Measurements from ENCODE around the gene NEFH.

NEFH gene

GRCh38 chr22:29450222-29450621, 29.8 kb upstream of the NEFH start:
- no peak for DNase-seq (ENCODE audit: extremely low read depth, low read depth)
- no peak for TF ChIP-seq CTCF (IDR thresholded peaks at IDR 0.05; ENCODE audit: low read depth, low read length, missing control alignments)
- H3K4me3 ChIP-seq (replicated peaks; ENCODE audit: low read depth, low read length) = no peak overlapping the region

GRCh38 chr22:29451863-29452262, 28.2 kb upstream of the NEFH start:
- no peak for DNase-seq (ENCODE audit: extremely low read depth, low read depth)
- H3K4me3 ChIP-seq (replicated peaks; ENCODE audit: low read depth, low read length) = no peak overlapping the region
- TF ChIP-seq CTCF (IDR thresholded peaks at IDR 0.05; ENCODE audit: low read depth, low read length, missing control alignments) = no peak

- no peak overlapping the region for H3K4me3 ChIP-seq (replicated peaks; ENCODE audit: low read depth, low read length)
- TF ChIP-seq CTCF (IDR thresholded peaks at IDR 0.05; ENCODE audit: low read depth, low read length, missing control alignments) = no peak
- DNase-seq (ENCODE audit: extremely low read depth, low read depth) = no peak
Observed at GRCh38 chr22:29454276-29454675, 25.7 kb upstream of the NEFH start.

- no peak for DNase-seq (ENCODE audit: extremely low read depth, low read depth)
- H3K4me3 ChIP-seq (replicated peaks; ENCODE audit: low read depth, low read length) = no peak overlapping the region
- TF ChIP-seq CTCF (IDR thresholded peaks at IDR 0.05; ENCODE audit: low read depth, low read length, missing control alignments) = no peak
Observed at GRCh38 chr22:29456211-29456671, 23.8 kb upstream of the NEFH start.

- H3K4me3 ChIP-seq (replicated peaks; ENCODE audit: low read depth, low read length) = no peak overlapping the region
- DNase-seq (ENCODE audit: extremely low read depth, low read depth) = peak; percentile 21
- no peak for TF ChIP-seq CTCF (IDR thresholded peaks at IDR 0.05; ENCODE audit: low read depth, low read length, missing control alignments)
Observed at GRCh38 chr22:29457730-29458129, 22.3 kb upstream of the NEFH start.

- no peak overlapping the region for H3K4me3 ChIP-seq (replicated peaks; ENCODE audit: low read depth, low read length)
- no peak for DNase-seq (ENCODE audit: extremely low read depth, low read depth)
- TF ChIP-seq CTCF (IDR thresholded peaks at IDR 0.05; ENCODE audit: low read depth, low read length, missing control alignments) = no peak
Observed at GRCh38 chr22:29458551-29458950, 21.5 kb upstream of the NEFH start.

- no peak for TF ChIP-seq CTCF (IDR thresholded peaks at IDR 0.05; ENCODE audit: low read depth, low read length, missing control alignments)
- no peak for DNase-seq (ENCODE audit: extremely low read depth, low read depth)
- no peak overlapping the region for H3K4me3 ChIP-seq (replicated peaks; ENCODE audit: low read depth, low read length)
Observed at GRCh38 chr22:29459773-29460172, 20.2 kb upstream of the NEFH start.

All from HFF-Myc (cell line).